Body of pancreas (tissue), 4 donors: Measurements from ENCODE around the gene NME3.

Experiments used
- POLR2A ChIP-seq, 3 donors: fragments of 450-650 bp; IDR thresholded peaks; one replicate each; pipeline ENCODE4 v1.6.1; 2016; ENCODE audit warnings: antibody characterized with exemption in 3 of 3, mild to moderate bottlenecking in 2 of 3
- TF ChIP-seq, protein P1 (sequence below), 7 experiments: fragments of 450-650 bp in 4 of 7; fragments of 200-600 bp in 3 of 7; sonication (generic) in 3 of 7; IDR thresholded peaks; one replicate each; pipeline ENCODE4 v1.5.1; 2016 to 2019; ENCODE audit warnings: antibody characterized with exemption in 7 of 7

DNA sequence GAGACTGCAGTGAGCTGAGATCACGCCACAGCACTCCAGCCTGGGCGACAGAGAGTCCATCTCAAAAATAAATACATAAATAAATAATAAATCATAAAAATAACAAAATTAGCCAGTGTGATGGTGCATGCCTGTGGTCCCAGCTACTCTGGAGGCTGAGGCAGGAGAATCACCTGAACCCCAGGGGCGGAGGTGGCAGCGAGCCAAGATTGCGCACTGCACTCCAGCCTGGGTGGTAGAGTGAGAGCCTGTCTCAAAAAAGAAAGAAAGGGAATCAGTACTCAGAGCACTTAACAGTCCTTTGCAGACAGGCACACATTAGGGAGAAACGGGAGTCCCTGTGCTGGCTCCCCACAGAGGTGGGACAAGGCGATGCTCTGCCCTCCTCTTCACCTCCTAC, 40.3 kb downstream of the NME3 start:
- TF ChIP-seq, protein P1, sequence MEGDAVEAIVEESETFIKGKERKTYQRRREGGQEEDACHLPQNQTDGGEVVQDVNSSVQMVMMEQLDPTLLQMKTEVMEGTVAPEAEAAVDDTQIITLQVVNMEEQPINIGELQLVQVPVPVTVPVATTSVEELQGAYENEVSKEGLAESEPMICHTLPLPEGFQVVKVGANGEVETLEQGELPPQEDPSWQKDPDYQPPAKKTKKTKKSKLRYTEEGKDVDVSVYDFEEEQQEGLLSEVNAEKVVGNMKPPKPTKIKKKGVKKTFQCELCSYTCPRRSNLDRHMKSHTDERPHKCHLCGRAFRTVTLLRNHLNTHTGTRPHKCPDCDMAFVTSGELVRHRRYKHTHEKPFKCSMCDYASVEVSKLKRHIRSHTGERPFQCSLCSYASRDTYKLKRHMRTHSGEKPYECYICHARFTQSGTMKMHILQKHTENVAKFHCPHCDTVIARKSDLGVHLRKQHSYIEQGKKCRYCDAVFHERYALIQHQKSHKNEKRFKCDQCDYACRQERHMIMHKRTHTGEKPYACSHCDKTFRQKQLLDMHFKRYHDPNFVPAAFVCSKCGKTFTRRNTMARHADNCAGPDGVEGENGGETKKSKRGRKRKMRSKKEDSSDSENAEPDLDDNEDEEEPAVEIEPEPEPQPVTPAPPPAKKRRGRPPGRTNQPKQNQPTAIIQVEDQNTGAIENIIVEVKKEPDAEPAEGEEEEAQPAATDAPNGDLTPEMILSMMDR (IDR thresholded peaks at IDR 0.05) = no peak
- TF ChIP-seq POLR2A (IDR thresholded peaks at IDR 0.05) = no peak
